Measurements from ENCODE around the gene ABCA5.
"Not testable (repeated sequence)": the region's sequence is repeated elsewhere in the genome, so short reads cannot be mapped to it uniquely, and the experiment has no call there.

Gene ABCA5

DNA sequence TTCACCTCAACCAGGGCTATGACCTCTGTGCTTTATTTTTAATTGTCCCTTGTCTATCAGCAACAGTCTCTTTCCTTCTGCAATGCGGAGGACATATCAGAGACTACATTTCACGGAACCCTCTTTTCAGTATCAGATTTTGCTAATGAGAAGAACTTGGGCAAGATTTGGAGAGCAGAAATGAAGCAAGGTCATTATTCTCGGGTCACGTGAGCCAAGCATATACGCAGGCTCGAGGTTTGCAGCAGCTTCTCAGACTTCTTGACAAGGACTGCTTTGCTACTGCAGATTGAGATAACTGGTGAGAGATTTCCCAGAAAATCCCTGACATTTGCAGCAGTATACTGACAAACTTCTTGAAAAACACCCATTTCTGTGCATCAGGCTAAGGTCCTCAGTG lies 128.7 kb downstream of the ABCA5 start:
- no peak for DNase-seq (ENCODE audit: low read depth)

DNA sequence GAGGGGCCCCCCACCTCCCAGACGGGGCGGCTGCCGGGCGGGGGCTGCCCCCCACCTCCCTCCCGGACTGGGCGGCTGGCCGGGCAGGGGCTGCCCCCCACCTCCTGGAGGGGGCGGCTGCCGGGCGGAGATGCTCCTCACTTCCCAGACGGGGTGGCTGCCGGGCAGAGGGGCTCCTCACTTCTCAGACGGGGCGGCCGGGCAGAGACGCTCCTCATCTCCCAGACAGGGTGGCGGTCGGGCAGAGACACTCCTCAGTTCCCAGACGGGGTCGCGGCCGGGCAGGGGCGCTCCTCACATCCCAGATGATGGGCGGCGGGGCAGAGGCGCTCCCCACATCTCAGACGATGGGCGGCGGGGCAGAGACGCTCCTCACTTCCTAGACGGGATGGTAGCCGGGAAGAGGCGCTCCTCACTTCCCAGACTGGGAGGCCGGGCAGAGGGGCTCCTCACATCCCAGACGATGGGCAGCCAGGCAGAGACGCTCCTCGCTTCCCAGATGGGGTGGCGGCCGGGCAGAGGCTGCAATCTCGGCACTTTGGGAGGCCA lies 130.8 kb downstream of the ABCA5 start:
- not testable (repeated sequence) for DNase-seq (ENCODE audit: low read depth)

All from iris pigment epithelial cell (primary cell).